Activated CD8-positive, alpha-beta memory T cell treated with anti-CD3 and anti-CD28 coated beads for 48 hours (primary cell): ENCODE data around the gene POLD4.

Experiments used
- DNase-seq, 3 experiments: peaks; one replicate each; pipeline ENCODE4 v3.0.0-alpha.2; 2020; ENCODE audit warnings: low read depth in 2 of 3, low spot score in 2 of 3

The POLD4 gene

GRCh38 chr11:67389477-67389876 lies 36.1 kb upstream of the POLD4 start:
- no peak for DNase-seq

- DNase-seq, result no peak
Measured at GRCh38 chr11:67387518-67387917, 34.2 kb upstream of the POLD4 start.

GRCh38 chr11:67387069-67387468 lies 33.7 kb upstream of the POLD4 start:
- no peak for DNase-seq

- DNase-seq, result no peak
Measured at GRCh38 chr11:67384851-67385366, 31.6 kb upstream of the POLD4 start.

- peak in 1 of 3 experiments; percentile 68 for DNase-seq
Measured at GRCh38 chr11:67382276-67383136, 29.2 kb upstream of the POLD4 start.

GRCh38 chr11:67381244-67381972 lies 28.1 kb upstream of the POLD4 start:
- no peak for DNase-seq

- no peak for DNase-seq
Measured at GRCh38 chr11:67379061-67380058, 26.0 kb upstream of the POLD4 start.

- DNase-seq, result no peak
Measured at GRCh38 chr11:67378544-67378943, 25.2 kb upstream of the POLD4 start.

- no peak for DNase-seq
Measured at GRCh38 chr11:67376873-67377808, 23.8 kb upstream of the POLD4 start.

- no peak for DNase-seq
Measured at GRCh38 chr11:67376063-67376820, 22.9 kb upstream of the POLD4 start.

- no peak for DNase-seq
Measured at GRCh38 chr11:67375320-67376055, 22.1 kb upstream of the POLD4 start.

- no peak for DNase-seq
Measured at GRCh38 chr11:67374571-67375281, 21.4 kb upstream of the POLD4 start.

- peak in 1 of 3 experiments; percentile 54 for DNase-seq
Measured at GRCh38 chr11:67373648-67374570, 20.6 kb upstream of the POLD4 start.

GRCh38 chr11:67372993-67373647 lies 19.8 kb upstream of the POLD4 start, which contains the start of gene CLCF1:
Gene CLCF1, minus strand, starts transcription at chr11:67373598. Its CDS starts 59 bp downstream, at chr11:67373539.
- no peak for DNase-seq

- DNase-seq, result no peak
Measured at GRCh38 chr11:67372321-67372992, 19.1 kb upstream of the POLD4 start.
